ENCODE data around the gene CPLX3. TPM values are rescaled to one million over a fixed set of nuclear protein-coding genes. Genes with fewer than 3 reads are reported as not detected.

The CPLX3 gene
- total RNA-seq, 1 donor from 2014 or later: not detected

GRCh38 chr15:74845208-74845568 lies 18.8 kb downstream of the CPLX3 start:
- DNase-seq: no peak

- DNase-seq: no peak
Observed at GRCh38 chr15:74845581-74845980, 19.2 kb downstream of the CPLX3 start.

GRCh38 chr15:74847432-74847831 lies 21.0 kb downstream of the CPLX3 start:
- DNase-seq: no peak

GRCh38 chr15:74850393-74850792 lies 24.0 kb downstream of the CPLX3 start:
- DNase-seq: no peak

GRCh38 chr15:74851960-74852359 lies 25.5 kb downstream of the CPLX3 start:
- no peak for DNase-seq

GRCh38 chr15:74854453-74855022 lies 28.1 kb downstream of the CPLX3 start:
- peak; percentile 60 for DNase-seq

- peak; percentile 90 for DNase-seq
Observed at GRCh38 chr15:74855857-74856256, 29.4 kb downstream of the CPLX3 start.

GRCh38 chr15:74856537-74856936 lies 30.1 kb downstream of the CPLX3 start:
- no peak for DNase-seq

GRCh38 chr15:74857082-74857655 lies 30.7 kb downstream of the CPLX3 start:
- DNase-seq: no peak

GRCh38 chr15:74857671-74858368 lies 31.4 kb downstream of the CPLX3 start:
- no peak for DNase-seq

GRCh38 chr15:74858369-74858740 lies 31.9 kb downstream of the CPLX3 start:
- no peak for DNase-seq

- no peak for DNase-seq
Observed at GRCh38 chr15:74863239-74864056, 37.0 kb downstream of the CPLX3 start.

GRCh38 chr15:74864296-74864695 lies 37.9 kb downstream of the CPLX3 start:
- no peak for DNase-seq

- DNase-seq: no peak
Observed at GRCh38 chr15:74865316-74865715, 38.9 kb downstream of the CPLX3 start.

GRCh38 chr15:74866090-74866489 lies 39.7 kb downstream of the CPLX3 start:
- no peak for DNase-seq

- no peak for DNase-seq
Observed at GRCh38 chr15:74867466-74868038, 41.1 kb downstream of the CPLX3 start.

- no peak for DNase-seq
Observed at GRCh38 chr15:74868059-74868458, 41.6 kb downstream of the CPLX3 start.

- DNase-seq: no peak
Observed at GRCh38 chr15:74869372-74869725, 42.9 kb downstream of the CPLX3 start.

GRCh38 chr15:74869726-74870407 lies 43.4 kb downstream of the CPLX3 start:
- DNase-seq: peak; percentile 57

GRCh38 chr15:74870436-74871215 lies 44.2 kb downstream of the CPLX3 start:
- no peak for DNase-seq

- DNase-seq: no peak
Observed at GRCh38 chr15:74872702-74873035, 46.2 kb downstream of the CPLX3 start.
